GM19023 (cell line): Measurements from ENCODE around the gene AADACL4.
"Not testable (repeated sequence)": the region's sequence is repeated elsewhere in the genome, so short reads cannot be mapped to it uniquely, and the experiment has no call there.

Experiments used
- ATAC-seq: cut with Tn5 transposase; IDR thresholded peaks from one replicate; pipeline ENCODE4 v1.9.1; 2021; ENCODE audit warnings: mild to moderate bottlenecking, moderate library complexity; ENCODE audit not compliant: unreplicated experiment

The AADACL4 gene

GRCh38 chr1:12657885-12658512, 14.1 kb downstream of the AADACL4 start:
- ATAC-seq, result not testable (repeated sequence)

GRCh38 chr1:12658531-12659453, 14.9 kb downstream of the AADACL4 start:
- ATAC-seq, result no peak

DNA sequence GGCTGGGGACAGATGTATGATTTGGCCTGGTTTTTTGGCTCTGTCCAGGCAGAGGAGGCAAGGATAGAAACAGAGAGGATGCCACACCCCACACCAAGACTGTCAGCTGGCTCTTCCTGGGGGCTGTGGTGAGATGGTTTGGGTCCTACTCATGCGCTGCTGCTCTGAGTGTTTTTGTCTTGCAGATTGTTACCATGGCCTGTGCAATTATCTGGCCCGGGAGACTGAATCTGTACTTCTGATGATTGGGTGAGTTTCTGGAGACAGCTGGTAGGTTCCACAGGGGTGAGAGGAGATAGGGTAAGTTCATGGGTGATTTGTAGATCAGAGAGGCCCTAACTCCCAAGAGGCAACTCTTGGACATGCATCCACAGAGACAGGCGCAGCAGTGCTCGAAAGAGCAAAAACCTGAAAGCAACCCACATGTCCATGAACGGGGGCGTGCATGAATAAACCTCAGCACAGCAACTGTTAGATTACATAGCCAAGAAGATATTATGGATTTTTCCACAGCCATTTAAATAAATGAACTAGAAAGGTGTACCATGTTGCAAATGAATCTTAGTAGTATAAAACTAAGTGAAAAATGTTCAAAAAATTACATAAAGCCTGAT, 17.8 kb downstream of the AADACL4 start:
- ATAC-seq, result no peak

DNA sequence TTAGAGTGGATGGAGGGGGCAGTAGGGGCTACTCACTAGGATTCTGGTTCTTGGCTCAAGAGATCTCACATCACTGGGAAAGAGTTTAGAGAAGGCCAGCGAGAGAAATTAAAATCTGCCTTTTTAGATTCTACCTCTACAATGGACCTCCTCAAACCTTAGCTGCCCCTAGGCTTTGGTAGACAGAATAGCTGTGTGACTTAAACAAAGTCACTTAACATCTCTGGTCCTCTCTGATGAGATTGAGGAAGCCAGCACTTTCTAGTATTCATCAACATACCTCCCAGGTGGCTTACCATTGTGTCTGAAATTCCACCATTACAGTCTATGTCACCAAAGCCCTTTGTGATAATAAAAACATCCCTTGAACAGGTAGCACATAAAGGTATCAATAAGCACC, 18.7 kb downstream of the AADACL4 start:
- no peak for ATAC-seq

- no peak for ATAC-seq
Measured at GRCh38 chr1:12665511-12665910, 21.6 kb downstream of the AADACL4 start.

DNA sequence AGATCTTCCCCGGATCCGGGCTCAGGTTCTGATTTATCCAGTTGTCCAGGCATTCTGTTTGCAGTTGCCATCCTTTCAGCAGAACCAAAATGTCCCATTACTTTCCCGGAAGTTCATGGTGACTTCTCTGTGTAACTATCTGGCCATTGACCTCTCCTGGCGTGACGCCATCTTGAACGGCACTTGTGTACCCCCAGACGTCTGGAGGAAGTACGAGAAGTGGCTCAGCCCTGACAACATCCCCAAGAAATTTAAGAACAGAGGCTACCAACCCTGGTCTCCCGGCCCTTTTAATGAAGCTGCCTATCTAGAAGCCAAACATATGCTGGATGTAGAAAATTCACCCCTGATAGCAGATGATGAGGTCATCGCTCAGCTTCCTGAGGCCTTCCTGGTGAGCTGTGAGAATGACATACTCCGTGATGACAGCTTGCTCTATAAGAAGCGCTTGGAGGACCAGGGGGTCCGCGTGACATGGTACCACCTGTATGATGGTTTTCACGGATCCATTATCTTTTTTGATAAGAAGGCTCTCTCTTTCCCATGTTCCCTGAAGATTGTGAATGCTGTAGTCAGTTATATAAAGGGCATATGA, 22.4 kb downstream of the AADACL4 start:
- no peak for ATAC-seq

GRCh38 chr1:12669529-12670068, 25.7 kb downstream of the AADACL4 start:
- no peak for ATAC-seq

GRCh38 chr1:12674358-12674757, 30.5 kb downstream of the AADACL4 start:
- no peak for ATAC-seq

GRCh38 chr1:12676122-12676521, 32.2 kb downstream of the AADACL4 start:
- not testable (repeated sequence) for ATAC-seq

- ATAC-seq, result no peak
Measured at GRCh38 chr1:12677565-12677964, 33.7 kb downstream of the AADACL4 start.

GRCh38 chr1:12678350-12678749, 34.5 kb downstream of the AADACL4 start:
- ATAC-seq, result no peak

- ATAC-seq, result no peak
Measured at GRCh38 chr1:12678820-12679219, 34.9 kb downstream of the AADACL4 start.

DNA sequence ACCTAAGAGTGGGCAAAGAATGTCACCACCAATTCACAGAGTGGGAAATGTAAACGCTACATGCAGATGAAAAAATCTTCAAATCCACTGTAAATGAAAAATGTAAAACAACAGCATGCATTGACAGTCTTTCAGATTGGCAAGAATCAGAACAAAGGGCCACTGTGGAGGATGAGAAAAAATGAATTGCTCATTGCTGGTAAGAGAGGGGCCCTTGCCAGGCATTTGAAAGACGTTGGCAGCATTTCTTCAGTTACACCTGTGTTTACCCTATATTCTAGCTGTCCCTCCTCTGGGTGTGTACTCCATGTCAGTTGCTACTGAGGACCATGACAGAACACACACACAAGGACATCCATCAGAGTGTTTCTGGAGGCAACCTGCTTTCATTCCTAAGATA, 46.3 kb downstream of the AADACL4 start:
- ATAC-seq, result no peak

GRCh38 chr1:12692967-12693782, 49.3 kb downstream of the AADACL4 start:
- no peak for ATAC-seq

DNA sequence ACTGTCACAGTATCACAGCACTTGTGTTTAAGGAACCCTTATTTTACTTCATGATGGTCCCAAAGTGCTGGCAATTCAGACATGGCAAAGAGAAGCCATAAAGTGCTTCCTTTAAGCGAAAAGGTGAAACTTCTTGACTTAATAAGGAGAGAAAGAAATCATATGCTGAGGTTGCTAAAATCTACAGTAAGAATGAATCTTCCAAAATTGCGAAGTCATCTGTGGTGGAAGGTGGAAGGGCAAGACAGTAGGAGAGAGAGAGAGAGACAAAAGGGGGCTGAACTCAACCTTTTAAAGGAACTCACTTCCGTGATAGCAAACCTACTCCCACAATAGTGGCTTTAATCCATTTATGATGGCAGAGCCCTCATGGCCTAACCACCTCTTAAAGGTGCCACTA, 52.8 kb downstream of the AADACL4 start:
- no peak for ATAC-seq

DNA sequence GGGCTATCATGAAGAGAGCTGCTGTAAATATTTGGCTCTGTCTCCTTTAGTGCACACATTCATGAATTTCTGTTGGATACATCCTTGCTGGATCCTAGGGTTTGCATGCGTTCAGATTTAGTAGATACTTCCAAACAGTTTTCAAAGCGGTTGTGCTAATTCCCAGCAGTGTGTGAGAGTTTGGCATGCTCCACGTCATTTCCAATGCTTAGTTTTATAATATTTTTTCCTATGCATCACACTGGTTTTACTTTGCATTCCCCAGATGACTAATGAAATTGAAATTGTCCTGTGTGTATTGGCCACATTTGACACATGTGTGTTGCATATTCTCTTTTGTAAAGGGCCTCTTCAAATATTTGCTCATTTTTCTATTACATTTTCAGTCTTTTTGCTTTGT, 53.5 kb downstream of the AADACL4 start:
- ATAC-seq, result no peak

DNA sequence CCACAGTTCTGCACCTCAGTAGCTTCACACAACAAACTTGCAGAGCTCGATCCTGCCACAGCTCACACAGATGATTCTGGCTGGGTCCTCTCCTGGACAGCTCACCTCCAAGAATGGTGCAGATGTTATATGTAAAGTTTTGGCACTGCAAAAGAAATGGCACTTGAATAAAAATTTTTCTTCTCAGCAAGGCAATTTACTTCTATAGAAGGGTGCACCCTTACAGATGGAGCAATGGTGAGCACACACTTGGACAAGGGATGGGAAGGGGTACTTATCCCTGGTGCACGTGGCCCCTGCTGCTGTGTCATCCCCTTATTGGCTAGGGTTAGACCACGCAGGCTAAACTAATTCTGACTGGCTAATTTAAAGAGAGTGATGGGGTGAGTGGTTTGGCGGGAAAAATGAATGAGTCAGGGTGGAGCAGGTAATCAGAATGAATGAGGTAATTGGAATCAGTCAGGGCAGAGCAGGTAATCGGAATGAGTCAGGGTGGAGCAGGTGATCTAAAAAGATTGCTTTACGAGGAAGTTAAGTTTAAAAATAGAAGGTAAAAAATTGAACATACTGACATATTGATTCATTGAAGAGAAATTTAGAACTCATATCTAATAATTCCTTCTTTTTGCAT, 60.1 kb downstream of the AADACL4 start:
- ATAC-seq, result no peak

GRCh38 chr1:12706061-12706460, 62.2 kb downstream of the AADACL4 start:
- ATAC-seq, result no peak

DNA sequence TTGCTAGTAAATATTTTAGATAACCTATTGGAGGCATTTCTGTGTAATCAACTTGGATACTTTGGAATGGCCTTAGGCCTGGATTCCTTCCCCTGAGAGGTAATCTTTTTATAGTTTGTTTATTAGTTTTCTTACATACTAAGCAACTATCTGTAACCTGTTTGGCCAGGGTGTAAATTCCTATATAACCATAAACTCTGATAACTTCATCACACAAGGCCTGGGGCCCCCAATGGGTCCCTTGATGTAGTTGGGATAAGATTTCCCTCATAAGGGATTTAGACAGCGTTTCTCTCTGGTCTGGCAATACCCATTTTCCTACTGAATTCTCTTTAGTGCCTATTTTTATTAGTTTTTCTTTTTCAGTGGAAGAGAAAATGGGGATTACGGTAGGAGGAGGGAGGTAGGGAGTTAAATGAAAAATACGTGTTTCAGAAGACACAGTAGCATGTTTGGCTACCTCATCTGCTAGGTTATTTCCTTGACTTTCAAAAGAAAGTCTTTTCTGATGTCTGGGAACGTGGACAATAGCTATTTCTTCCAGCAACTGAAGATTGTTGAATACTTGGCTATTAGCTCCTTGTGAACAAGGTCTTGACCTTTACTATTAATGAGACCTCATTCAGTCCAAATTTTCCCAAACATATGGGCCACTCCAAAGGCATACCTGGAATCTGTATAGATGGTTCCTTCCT, 64.7 kb downstream of the AADACL4 start:
- ATAC-seq, result no peak
